ENCODE measurements around the gene TAF1A.

Gene TAF1A

GRCh38 chr1:222535455-222535854 is 54.3 kb downstream of the TAF1A start:
- ChIA-PET CTCF (interaction anchor here (0.7 kb wide), 1 partner anchor 1191 kb away, joined by 3 read pairs; no protein-coding TSS in a partner anchor), POLR2A (no interaction called here)
- no peak for TF ChIP-seq HDGF (IDR thresholded peaks at IDR 0.05; ENCODE audit: borderline replicate concordance)
- no peak for TF ChIP-seq L3MBTL2 (conservative IDR thresholded peaks at IDR 0.05)
- no peak for DNase-seq (ENCODE audit: extremely low spot score)

GRCh38 chr1:222530852-222531251 is 58.9 kb downstream of the TAF1A start:
- ChIA-PET POLR2A (no interaction called here), CTCF (no interaction called here)
- no peak for DNase-seq (ENCODE audit: extremely low spot score)
- TF ChIP-seq BHLHE40 (IDR thresholded peaks at IDR 0.05; ENCODE audit: borderline replicate concordance) = no peak
- TF ChIP-seq SUZ12 (IDR thresholded peaks at IDR 0.05) = no peak
- no peak for TF ChIP-seq TARDBP (IDR thresholded peaks at IDR 0.05)
- no peak for TF ChIP-seq CTBP1 (IDR thresholded peaks at IDR 0.05; ENCODE audit: borderline replicate concordance)
- TF ChIP-seq PKNOX1 (IDR thresholded peaks at IDR 0.05) = no peak
- TF ChIP-seq ZNF384 (IDR thresholded peaks at IDR 0.05) = no peak
- no peak for TF ChIP-seq NFRKB (IDR thresholded peaks at IDR 0.05)
- TF ChIP-seq L3MBTL2 (conservative IDR thresholded peaks at IDR 0.05) = no peak

GRCh38 chr1:222529916-222530315 is 59.8 kb downstream of the TAF1A start:
- TF ChIP-seq TARDBP (IDR thresholded peaks at IDR 0.05) (no peak), ARNT (IDR thresholded peaks at IDR 0.05) (no peak), SUZ12 (IDR thresholded peaks at IDR 0.05) (no peak), L3MBTL2 (conservative IDR thresholded peaks at IDR 0.05) (no peak), HDGF (IDR thresholded peaks at IDR 0.05; ENCODE audit: borderline replicate concordance) (no peak), BHLHE40 (IDR thresholded peaks at IDR 0.05; ENCODE audit: borderline replicate concordance) (no peak), ELF4 (IDR thresholded peaks at IDR 0.05) (no peak), LEF1 (IDR thresholded peaks at IDR 0.05; ENCODE audit: borderline replicate concordance) (no peak), FOXK2 (IDR thresholded peaks at IDR 0.05) (no peak), NFRKB (IDR thresholded peaks at IDR 0.05) (no peak), SP1 (IDR thresholded peaks at IDR 0.05) (no peak), CTBP1 (IDR thresholded peaks at IDR 0.05; ENCODE audit: borderline replicate concordance) (no peak), PKNOX1 (IDR thresholded peaks at IDR 0.05) (no peak), FOXM1 (IDR thresholded peaks at IDR 0.05; ENCODE audit: borderline replicate concordance) (no peak), FOXA1 (IDR thresholded peaks at IDR 0.05) (no peak)
- CTCF ChIA-PET = no interaction called here
- DNase-seq (ENCODE audit: extremely low spot score) = no peak
- POLR2A ChIA-PET = no interaction called here

GRCh38 chr1:222529181-222529580 is 60.6 kb downstream of the TAF1A start:
- POLR2A ChIA-PET = no interaction called here
- DNase-seq (ENCODE audit: extremely low spot score) = no peak

GRCh38 chr1:222525951-222526350 is 63.8 kb downstream of the TAF1A start:
- TF ChIP-seq ARNT (IDR thresholded peaks at IDR 0.05) (no peak), FOXA1 (IDR thresholded peaks at IDR 0.05) (no peak), FOXK2 (IDR thresholded peaks at IDR 0.05) (no peak), PKNOX1 (IDR thresholded peaks at IDR 0.05) (no peak)
- POLR2A ChIA-PET = no interaction called here
- CTCF ChIA-PET = no interaction called here
- no peak for DNase-seq (ENCODE audit: extremely low spot score)

More at GRCh38 chr1:222529181-222529580, 60.6 kb downstream of the TAF1A start:
- TF ChIP-seq SP1 (IDR thresholded peaks at IDR 0.05) (no peak), L3MBTL2 (conservative IDR thresholded peaks at IDR 0.05) (no peak), FOXA1 (IDR thresholded peaks at IDR 0.05) (no peak), FOXM1 (IDR thresholded peaks at IDR 0.05; ENCODE audit: borderline replicate concordance) (no peak), FOXK2 (IDR thresholded peaks at IDR 0.05) (no peak), PKNOX1 (IDR thresholded peaks at IDR 0.05) (no peak)
- CTCF ChIA-PET = no interaction called here

- no peak for TF ChIP-seq LEF1 (IDR thresholded peaks at IDR 0.05; ENCODE audit: borderline replicate concordance)
- TF ChIP-seq ELF4 (IDR thresholded peaks at IDR 0.05) = no peak
- TF ChIP-seq PKNOX1 (IDR thresholded peaks at IDR 0.05) = no peak
- TF ChIP-seq NFRKB (IDR thresholded peaks at IDR 0.05) = no peak
- TF ChIP-seq BHLHE40 (IDR thresholded peaks at IDR 0.05; ENCODE audit: borderline replicate concordance) = no peak
- TF ChIP-seq HDGF (IDR thresholded peaks at IDR 0.05; ENCODE audit: borderline replicate concordance) = no peak
- TF ChIP-seq ZNF384 (IDR thresholded peaks at IDR 0.05) = no peak
- TF ChIP-seq FOXA1 (IDR thresholded peaks at IDR 0.05) = no peak
- no peak for TF ChIP-seq ARNT (IDR thresholded peaks at IDR 0.05)
- TF ChIP-seq CTBP1 (IDR thresholded peaks at IDR 0.05; ENCODE audit: borderline replicate concordance) = no peak
- no peak for TF ChIP-seq SUZ12 (IDR thresholded peaks at IDR 0.05)
- TF ChIP-seq FOXK2 (IDR thresholded peaks at IDR 0.05) = no peak
- no peak for TF ChIP-seq FOXM1 (IDR thresholded peaks at IDR 0.05; ENCODE audit: borderline replicate concordance)
- TF ChIP-seq L3MBTL2 (conservative IDR thresholded peaks at IDR 0.05) = no peak
- no peak for TF ChIP-seq TARDBP (IDR thresholded peaks at IDR 0.05)
- TF ChIP-seq SP1 (IDR thresholded peaks at IDR 0.05) = no peak
- DNase-seq (ENCODE audit: extremely low spot score) = no peak
- POLR2A ChIA-PET = no interaction called here
- CTCF ChIA-PET = no interaction called here
Observed at GRCh38 chr1:222523852-222524251, 65.9 kb downstream of the TAF1A start.

All from HEK293T (cell line).